SK-N-SH treated with all-trans-retinoic acid at 6 μM for 48 hours (cell line): ENCODE data around the gene C1QL1.

Source experiments
- ATAC-seq: fragments of 200-7000 bp; cut with Tn5 transposase; 3 replicates; pipeline ENCODE4 v1.9.1; 2020; ENCODE audit warnings: mild to moderate bottlenecking, moderate library complexity
- ARNTL ChIP-seq: fragments of 450-650 bp; formaldehyde crosslinking; IDR thresholded peaks from 2 replicates; pipeline ENCODE4 v1.5.0; 2020; ENCODE audit warnings: low read depth, mild to moderate bottlenecking, moderate library complexity, borderline replicate concordance
- BACH2 ChIP-seq: fragments of 250-450 bp; sonication (Bioruptor Pico); IDR thresholded peaks from 2 replicates; pipeline ENCODE4 v1.9.0; 2021; ENCODE audit warnings: mild to moderate bottlenecking, borderline replicate concordance
- CREB5 ChIP-seq: fragments of 250-450 bp; sonication (Bioruptor Pico); IDR thresholded peaks from 2 replicates; pipeline ENCODE4 v1.5.1; 2020; ENCODE audit warnings: low read depth, mild to moderate bottlenecking, moderate library complexity
- CSDC2 ChIP-seq: fragments of 250-450 bp; sonication (Bioruptor Pico); IDR thresholded peaks from 2 replicates; pipeline ENCODE4 v1.5.0; 2020; ENCODE audit warnings: mild to moderate bottlenecking, moderate library complexity
- ESRRG ChIP-seq: fragments of 250-450 bp; sonication (Bioruptor Pico); IDR thresholded peaks from 2 replicates; pipeline ENCODE4 v1.6.1; 2021; ENCODE audit warnings: mild to moderate bottlenecking
- GLIS3 ChIP-seq: fragments of 250-450 bp; sonication (Bioruptor Pico); IDR thresholded peaks from 2 replicates; pipeline ENCODE4 v1.5.0; 2020; ENCODE audit warnings: mild to moderate bottlenecking, moderate library complexity
- ISL1 ChIP-seq: fragments of 250-450 bp; sonication (Bioruptor Pico); IDR thresholded peaks from 2 replicates; pipeline ENCODE4 v2.1.2; 2022; ENCODE audit warnings: mild to moderate bottlenecking, moderate library complexity
- OSR1 ChIP-seq: fragments of 250-450 bp; sonication (Bioruptor Pico); IDR thresholded peaks from 2 replicates; pipeline ENCODE4 v1.8.0; 2022; ENCODE audit warnings: moderate library complexity, mild to moderate bottlenecking, inconsistent platforms
- PATZ1 ChIP-seq: fragments of 250-450 bp; sonication (Bioruptor Pico); IDR thresholded peaks from 2 replicates; pipeline ENCODE4 v1.8.0; 2020; ENCODE audit warnings: mild to moderate bottlenecking, moderate library complexity, borderline replicate concordance
- POU6F1 ChIP-seq: fragments of 250-450 bp; sonication (Bioruptor Pico); IDR thresholded peaks from 2 replicates; pipeline ENCODE4 v1.8.0; 2021; ENCODE audit warnings: low read depth, mild to moderate bottlenecking, moderate library complexity, borderline replicate concordance
- PPARA ChIP-seq: fragments of 250-450 bp; sonication (Bioruptor Pico); IDR thresholded peaks from 2 replicates; pipeline ENCODE4 v1.5.0; 2020; ENCODE audit warnings: mild to moderate bottlenecking, borderline replicate concordance
- RARB ChIP-seq: fragments of 250-450 bp; sonication (Bioruptor Pico); IDR thresholded peaks from 2 replicates; pipeline ENCODE4 v1.8.0; 2021; ENCODE audit warnings: mild to moderate bottlenecking, moderate library complexity
- SNAI2 ChIP-seq: fragments of 250-450 bp; sonication (Bioruptor Pico); IDR thresholded peaks from 2 replicates; pipeline ENCODE4 v1.5.0; 2020; ENCODE audit warnings: mild to moderate bottlenecking, moderate library complexity
- TCF4 ChIP-seq: fragments of 250-450 bp; sonication (Bioruptor Pico); IDR thresholded peaks from 2 replicates; pipeline ENCODE4 v1.8.0; 2021; ENCODE audit warnings: mild to moderate bottlenecking, moderate library complexity, borderline replicate concordance
- TOX ChIP-seq: fragments of 250-450 bp; sonication (Bioruptor Pico); IDR thresholded peaks from 2 replicates; pipeline ENCODE4 v1.8.0; 2021; ENCODE audit warnings: mild to moderate bottlenecking, moderate library complexity, borderline replicate concordance
- TSHZ2 ChIP-seq: fragments of 250-450 bp; sonication (Bioruptor Pico); IDR thresholded peaks from 2 replicates; pipeline ENCODE4 v1.5.0; 2020; ENCODE audit warnings: mild to moderate bottlenecking, moderate library complexity
- ZC3H10 ChIP-seq: fragments of 250-450 bp; sonication (Bioruptor Pico); IDR thresholded peaks from 2 replicates; pipeline ENCODE4 v1.5.1; 2021; ENCODE audit warnings: mild to moderate bottlenecking, moderate library complexity
- ZFP30 ChIP-seq: fragments of 450-650 bp; formaldehyde crosslinking; IDR thresholded peaks from 2 replicates; pipeline ENCODE4 v1.5.0; 2022; ENCODE audit warnings: mild to moderate bottlenecking, moderate library complexity
- ZNF565 ChIP-seq: fragments of 450-650 bp; formaldehyde crosslinking; conservative IDR thresholded peaks from 2 replicates; pipeline ENCODE4 v1.5.0; 2020; ENCODE audit warnings: low read depth, mild to moderate bottlenecking, moderate library complexity
- ZNF70 ChIP-seq: fragments of 450-650 bp; formaldehyde crosslinking; IDR thresholded peaks from 2 replicates; pipeline ENCODE4 v1.5.0; 2020; ENCODE audit warnings: mild to moderate bottlenecking, moderate library complexity
- ZNF8 ChIP-seq: fragments of 450-650 bp; formaldehyde crosslinking; IDR thresholded peaks from 2 replicates; pipeline ENCODE4 v1.5.0; 2020; ENCODE audit warnings: mild to moderate bottlenecking, moderate library complexity
- TF ChIP-seq, protein P1 (sequence below): fragments of 250-450 bp; sonication (Bioruptor Pico); IDR thresholded peaks from 2 replicates; pipeline ENCODE4 v1.5.1; 2021; ENCODE audit warnings: mild to moderate bottlenecking, moderate library complexity

Gene C1QL1

DNA sequence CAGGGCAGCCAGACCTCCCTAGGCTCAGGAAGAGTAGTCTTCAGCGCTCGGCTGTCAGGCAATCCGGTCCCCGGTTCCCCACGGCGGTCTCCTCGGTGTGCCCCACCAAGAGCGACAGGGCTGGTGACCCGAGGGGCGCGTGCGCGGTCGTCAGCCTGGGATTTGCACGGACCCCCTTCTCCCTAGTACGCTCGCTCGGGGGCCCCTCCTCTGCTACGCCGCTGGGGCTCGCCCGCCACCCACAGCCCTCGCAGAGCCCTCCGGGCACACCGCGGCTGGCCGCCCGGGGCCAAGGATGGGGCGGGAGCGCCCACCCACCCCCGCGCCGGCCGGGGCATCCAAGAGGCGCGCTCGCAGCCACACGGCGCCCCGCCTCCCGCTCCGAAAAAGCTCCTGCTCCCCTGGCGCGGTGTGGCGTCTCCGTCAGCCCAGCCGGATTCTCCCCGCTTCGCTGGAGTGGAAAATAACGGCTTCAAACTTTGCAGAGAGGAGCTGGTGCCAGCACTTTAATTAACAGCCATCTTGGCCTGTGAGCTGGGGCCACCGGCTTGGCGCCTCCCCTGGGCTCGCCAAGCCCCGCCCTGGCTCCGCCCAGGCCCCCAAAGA, 2.1 kb upstream of the C1QL1 start:
- TF ChIP-seq GLIS3 (CRISPR knock-in tag) (no peak), OSR1 (no peak), CSDC2 (no peak), ARNTL (no peak), CREB5 (CRISPR knock-in tag) (no peak), ZNF8 (CRISPR knock-in tag) (no peak), BACH2 (CRISPR knock-in tag) (no peak)
- peak; percentile 20 for ATAC-seq

- no peak for ATAC-seq
- TF ChIP-seq POU6F1 (no peak), ZNF70 (CRISPR knock-in tag) (no peak), RARB (CRISPR knock-in tag) (no peak), ZNF8 (CRISPR knock-in tag) (no peak), CSDC2 (no peak), ISL1 (CRISPR knock-in tag) (no peak), ESRRG (no peak), OSR1 (no peak), GLIS3 (CRISPR knock-in tag) (no peak), PATZ1 (CRISPR knock-in tag) (no peak), PPARA (CRISPR knock-in tag) (no peak), ZFP30 (no peak), TCF4 (no peak), ZNF565 (CRISPR knock-in tag) (no peak), SNAI2 (CRISPR knock-in tag) (no peak), TSHZ2 (CRISPR knock-in tag) (no peak), BACH2 (CRISPR knock-in tag) (no peak)
Measured at GRCh38 chr17:44969144-44969780, 1.2 kb upstream of the C1QL1 start.

- no peak for ATAC-seq
- TF ChIP-seq PPARA (CRISPR knock-in tag): no peak
- TF ChIP-seq TCF4: no peak
- no peak for TF ChIP-seq GLIS3 (CRISPR knock-in tag)
- TF ChIP-seq OSR1: no peak
- no peak for TF ChIP-seq CREB5 (CRISPR knock-in tag)
- TF ChIP-seq ISL1 (CRISPR knock-in tag): no peak
- TF ChIP-seq ARNTL: no peak
- TF ChIP-seq ESRRG: no peak
- TF ChIP-seq TOX (CRISPR knock-in tag): no peak
- TF ChIP-seq TSHZ2 (CRISPR knock-in tag): no peak
- no peak for TF ChIP-seq BACH2 (CRISPR knock-in tag)
- TF ChIP-seq SNAI2 (CRISPR knock-in tag): no peak
- no peak for TF ChIP-seq ZC3H10
- no peak for TF ChIP-seq ZFP30
- TF ChIP-seq CSDC2: no peak
- TF ChIP-seq, protein P1, sequence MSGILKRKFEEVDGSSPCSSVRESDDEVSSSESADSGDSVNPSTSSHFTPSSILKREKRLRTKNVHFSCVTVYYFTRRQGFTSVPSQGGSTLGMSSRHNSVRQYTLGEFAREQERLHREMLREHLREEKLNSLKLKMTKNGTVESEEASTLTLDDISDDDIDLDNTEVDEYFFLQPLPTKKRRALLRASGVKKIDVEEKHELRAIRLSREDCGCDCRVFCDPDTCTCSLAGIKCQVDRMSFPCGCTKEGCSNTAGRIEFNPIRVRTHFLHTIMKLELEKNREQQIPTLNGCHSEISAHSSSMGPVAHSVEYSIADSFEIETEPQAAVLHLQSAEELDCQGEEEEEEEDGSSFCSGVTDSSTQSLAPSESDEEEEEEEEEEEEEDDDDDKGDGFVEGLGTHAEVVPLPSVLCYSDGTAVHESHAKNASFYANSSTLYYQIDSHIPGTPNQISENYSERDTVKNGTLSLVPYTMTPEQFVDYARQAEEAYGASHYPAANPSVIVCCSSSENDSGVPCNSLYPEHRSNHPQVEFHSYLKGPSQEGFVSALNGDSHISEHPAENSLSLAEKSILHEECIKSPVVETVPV (CRISPR knock-in tag): no peak
- TF ChIP-seq ZNF565 (CRISPR knock-in tag): no peak
Measured at GRCh38 chr17:44967907-44968224, 237 bp downstream of the C1QL1 start.
